ENCODE data around the gene CDKL1.

Gene CDKL1

GRCh38 chr14:50352584-50352983, 44.1 kb downstream of the CDKL1 start:
- Histone ChIP-seq H3K9me3 (no peaks in the 10 kb centered on the region), H3K27ac (no peak overlapping the region), H3K4me1 (peaks cover 0 to 3% (median 0%) of the 10 kb centered on the region in 4 donors), H3K36me3 (no peaks in the 10 kb centered on the region), H3K4me3 (no peak overlapping the region), H3K27me3 (no peaks in the 10 kb centered on the region)
- DNase-seq, result no peak
- intact Hi-C loops (cut with DNase I; ENCODE audit: low total_unique reads), result loop anchor here (5.0 kb wide), 1 partner anchor 470 kb away; no protein-coding TSS in a partner anchor
- TF ChIP-seq CTCF (IDR thresholded peaks at IDR 0.05), result no peak

- no peak overlapping the region for H3K27ac ChIP-seq
- no peak overlapping the region for H3K4me3 ChIP-seq
- H3K27me3 ChIP-seq, result no peaks in the 10 kb centered on the region
- TF ChIP-seq CTCF (IDR thresholded peaks at IDR 0.05), result no peak
- no peaks in the 10 kb centered on the region for H3K36me3 ChIP-seq
- no peak for DNase-seq
- H3K4me1 ChIP-seq, result peaks cover 0 to 8% (median 0%) of the 10 kb centered on the region in 4 donors
- no peaks in the 10 kb centered on the region for H3K9me3 ChIP-seq
- intact Hi-C loops (cut with DNase I; ENCODE audit: low total_unique reads), result loop anchor here (5.0 kb wide), 1 partner anchor 469 kb away; no protein-coding TSS in a partner anchor
These were observed 45.7 kb downstream of the CDKL1 start for GRCh38 chr14:50350975-50351374.

- DNase-seq, result no peak
These were observed 47.7 kb downstream of the CDKL1 start for GRCh38 chr14:50348933-50349332.

GRCh38 chr14:50347521-50347920, 49.2 kb downstream of the CDKL1 start:
- intact Hi-C loops (cut with DNase I; ENCODE audit: low total_unique reads), result no loop called here
- no peak for TF ChIP-seq CTCF (IDR thresholded peaks at IDR 0.05)

More at GRCh38 chr14:50348933-50349332, 47.7 kb downstream of the CDKL1 start:
- Histone ChIP-seq H3K9me3 (no peaks in the 10 kb centered on the region), H3K27me3 (no peaks in the 10 kb centered on the region), H3K36me3 (no peaks in the 10 kb centered on the region), H3K4me3 (no peak overlapping the region), H3K27ac (no peak overlapping the region), H3K4me1 (peaks cover 0 to 28% (median 5%) of the 10 kb centered on the region in 4 donors)
- TF ChIP-seq CTCF (IDR thresholded peaks at IDR 0.05), result no peak
- intact Hi-C loops (cut with DNase I; ENCODE audit: low total_unique reads), result no loop called here

GRCh38 chr14:50345846-50346422, 50.7 kb downstream of the CDKL1 start:
- no peak for TF ChIP-seq CTCF (IDR thresholded peaks at IDR 0.05)
- peaks cover 0 to 50% (median 15%) of the 10 kb centered on the region in 4 donors for H3K4me1 ChIP-seq
- intact Hi-C loops (cut with DNase I; ENCODE audit: low total_unique reads), result no loop called here
- no peaks in the 10 kb centered on the region for H3K36me3 ChIP-seq
- no peaks in the 10 kb centered on the region for H3K27me3 ChIP-seq
- H3K27ac ChIP-seq, result peak overlapping the region; percentile 29 to 36
- H3K4me3 ChIP-seq, result no peak overlapping the region
- DNase-seq, result no peak
- H3K9me3 ChIP-seq, result no peaks in the 10 kb centered on the region

More at GRCh38 chr14:50347521-50347920, 49.2 kb downstream of the CDKL1 start:
- Histone ChIP-seq H3K4me1 (peaks cover 0 to 42% (median 14%) of the 10 kb centered on the region in 4 donors), H3K36me3 (no peaks in the 10 kb centered on the region), H3K27ac (no peak overlapping the region), H3K4me3 (no peak overlapping the region), H3K9me3 (no peaks in the 10 kb centered on the region), H3K27me3 (no peaks in the 10 kb centered on the region)
- no peak for DNase-seq

All from tibial artery (tissue), 4 donors.